ENCODE results near the gene ASB13.
"Not testable (repeated sequence)": the region's sequence is repeated elsewhere in the genome, so short reads cannot be mapped to it uniquely, and the experiment has no call there.

Gene ASB13

GRCh38 chr10:5622186-5622960 is 44.0 kb downstream of the ASB13 start:
- no peak for DNase-seq

DNA sequence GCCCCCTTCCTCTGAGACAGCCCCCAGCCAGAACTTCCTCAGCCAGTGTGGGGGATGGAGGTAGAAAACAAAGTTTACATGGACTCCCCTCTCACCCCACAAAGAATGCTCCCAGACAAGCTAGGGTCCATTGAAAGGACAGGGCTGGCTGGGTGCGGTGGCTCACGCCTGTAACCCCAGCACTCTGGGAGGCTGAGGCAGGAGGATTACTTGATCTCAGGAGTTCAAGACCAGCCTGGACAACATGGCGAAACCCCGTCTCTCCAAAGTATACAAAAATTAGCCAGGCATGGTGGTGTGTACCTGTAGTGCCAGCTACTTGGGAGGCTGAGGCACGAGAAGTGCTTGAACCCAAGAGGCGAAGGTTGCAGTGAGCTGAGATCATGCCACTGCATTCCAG is 45.0 kb downstream of the ASB13 start:
- DNase-seq: not testable (repeated sequence)

- DNase-seq: no peak
These were observed 45.4 kb downstream of the ASB13 start for GRCh38 chr10:5620966-5621365.

DNA sequence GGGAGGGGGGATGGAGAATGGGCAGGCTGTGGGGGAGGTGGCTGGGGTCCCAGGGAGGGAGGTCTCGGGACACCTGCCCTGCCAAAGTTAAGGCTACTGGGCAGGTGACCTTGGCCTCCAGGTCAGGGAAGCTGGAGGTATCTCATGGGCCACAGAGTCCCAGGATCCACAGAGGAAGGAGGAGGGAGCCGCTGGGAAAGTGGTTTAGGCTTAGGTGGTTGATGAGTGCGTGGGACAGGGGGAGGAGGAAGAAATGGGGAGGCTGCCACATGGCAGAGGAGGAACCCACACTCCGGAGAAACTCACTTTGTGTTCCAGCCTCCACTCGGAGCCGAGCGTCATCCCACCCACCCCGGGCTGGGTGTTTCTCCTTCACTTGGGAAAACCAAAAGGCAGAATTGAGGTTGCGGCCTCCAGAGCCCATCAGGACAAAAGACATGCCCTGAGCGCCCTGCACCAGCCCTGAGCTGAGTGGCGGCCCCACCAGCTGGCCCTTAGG is 46.1 kb downstream of the ASB13 start:
- no peak for DNase-seq

DNA sequence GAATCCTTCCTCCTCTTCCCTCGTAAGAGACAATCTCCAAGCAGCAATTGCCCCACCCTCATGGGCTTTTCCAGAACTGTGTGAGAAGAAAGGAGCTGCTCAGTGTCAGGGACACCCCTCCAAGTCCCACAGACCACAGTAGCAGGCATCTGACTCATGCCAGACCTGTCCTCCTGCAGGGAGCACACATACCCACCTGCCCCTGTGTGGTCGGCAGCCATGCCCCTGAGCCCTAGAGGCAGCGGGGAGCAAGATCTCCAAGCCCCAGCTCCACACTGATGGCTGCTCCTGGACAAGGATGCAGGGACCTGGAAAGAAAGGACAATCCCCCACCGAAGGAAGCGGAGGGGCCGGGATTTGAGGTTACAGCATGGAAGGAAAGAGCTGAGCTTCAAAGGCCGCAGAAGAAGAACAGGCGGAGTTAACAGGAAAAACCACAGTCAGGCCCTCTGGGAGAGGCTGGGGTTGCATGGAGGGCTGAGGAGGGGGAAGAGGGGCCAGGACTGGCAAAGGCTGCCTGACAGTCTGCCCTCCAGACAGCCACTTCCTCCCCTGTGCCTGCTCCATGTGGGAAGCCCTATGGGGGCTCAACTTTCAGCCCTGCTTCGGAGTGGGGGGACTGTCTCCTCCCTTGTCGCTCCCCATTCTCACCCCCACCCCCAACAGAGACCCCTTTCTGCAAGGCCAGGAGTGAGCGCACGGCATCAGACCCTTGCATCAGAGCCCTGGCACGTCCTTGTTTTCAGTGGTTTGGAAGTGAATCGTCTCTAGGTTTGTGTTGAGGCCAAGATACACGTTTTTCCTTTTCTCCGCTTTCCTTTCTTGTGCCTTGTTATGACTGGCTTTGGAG is 46.8 kb downstream of the ASB13 start:
- DNase-seq: no peak

GRCh38 chr10:5618829-5619228 is 47.6 kb downstream of the ASB13 start:
- DNase-seq: no peak

- DNase-seq: no peak
These were observed 48.4 kb downstream of the ASB13 start for GRCh38 chr10:5618042-5618441.

DNA sequence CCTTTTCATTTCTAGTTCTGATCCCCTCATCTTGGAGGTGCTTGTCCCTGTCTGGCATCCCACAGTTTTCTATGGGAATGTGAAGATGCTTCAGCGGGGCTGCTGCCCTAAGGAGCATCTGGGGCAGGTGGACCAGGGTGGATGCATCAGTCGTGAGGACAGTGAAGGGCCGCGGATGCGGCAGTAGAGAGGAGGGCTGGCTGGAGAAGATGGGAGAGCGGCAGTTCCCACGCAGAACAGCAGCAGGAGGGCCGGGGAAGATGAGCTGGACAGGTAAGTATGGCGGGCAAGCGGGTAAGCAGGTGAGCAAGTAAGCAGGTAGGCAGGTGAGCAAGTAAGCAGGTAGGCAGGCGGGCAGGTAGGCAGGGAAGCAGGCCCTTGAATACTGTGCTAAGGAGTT is 48.9 kb downstream of the ASB13 start:
- DNase-seq: no peak

- no peak for DNase-seq
These were observed 49.6 kb downstream of the ASB13 start for GRCh38 chr10:5616836-5617235.

DNA sequence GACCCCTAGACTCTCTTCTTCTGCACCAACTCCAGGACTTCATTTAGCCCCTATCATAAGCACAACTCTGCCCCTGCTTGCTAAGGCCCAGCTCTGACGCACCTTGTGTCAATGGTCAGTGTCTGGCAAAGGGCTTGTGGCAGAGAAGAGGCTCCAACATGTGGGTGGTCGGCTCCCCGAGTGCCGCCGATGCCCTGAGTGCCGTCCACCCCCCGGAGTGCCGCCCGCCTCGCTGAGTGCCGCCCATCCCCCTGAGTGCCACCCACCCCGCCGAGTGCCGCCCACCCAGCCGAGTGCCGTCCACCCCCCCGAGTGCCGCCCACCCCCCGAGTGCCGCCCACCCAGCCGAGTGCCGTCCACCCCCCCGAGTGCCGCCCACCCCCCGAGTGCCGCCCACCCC is 50.3 kb downstream of the ASB13 start:
- DNase-seq: no peak

- no peak for DNase-seq
These were observed 51.1 kb downstream of the ASB13 start for GRCh38 chr10:5615316-5615715.

- DNase-seq: no peak
These were observed 52.2 kb downstream of the ASB13 start for GRCh38 chr10:5614155-5614721.

GRCh38 chr10:5613481-5614154 is 52.8 kb downstream of the ASB13 start:
- DNase-seq: no peak

- DNase-seq: no peak
These were observed 54.3 kb downstream of the ASB13 start for GRCh38 chr10:5611899-5612680.

- DNase-seq: no peak
These were observed 56.3 kb downstream of the ASB13 start for GRCh38 chr10:5609952-5610616.

DNA sequence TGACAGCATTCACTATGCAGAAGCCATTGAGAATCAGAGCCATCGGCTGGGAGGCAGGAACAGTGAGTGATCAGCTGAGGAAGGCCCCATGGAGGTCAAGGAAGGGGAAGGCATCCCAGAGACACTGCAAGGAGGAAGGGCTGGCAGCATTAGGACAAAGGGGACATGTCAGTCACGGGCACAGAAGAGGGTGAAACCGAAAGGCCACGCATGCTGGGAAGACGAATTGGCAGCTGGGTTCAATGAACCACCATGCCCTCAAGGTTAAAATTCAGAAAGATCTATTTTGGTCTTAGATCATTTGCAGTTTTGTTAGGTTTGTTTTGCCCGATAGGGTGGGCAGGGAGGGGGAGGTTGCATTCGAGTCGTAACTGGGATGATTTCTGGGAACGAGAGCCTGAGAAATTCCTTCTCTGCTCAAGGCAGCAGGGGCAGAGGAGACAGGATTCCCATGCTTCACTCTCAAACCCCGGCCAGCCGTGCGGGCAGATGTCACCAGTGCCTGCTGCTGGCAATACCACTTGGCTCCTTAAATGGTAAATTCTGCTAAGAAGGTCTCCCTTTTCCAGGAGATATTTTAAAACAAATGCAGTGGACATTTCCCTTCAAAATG is 57.7 kb downstream of the ASB13 start:
- DNase-seq: no peak

DNA sequence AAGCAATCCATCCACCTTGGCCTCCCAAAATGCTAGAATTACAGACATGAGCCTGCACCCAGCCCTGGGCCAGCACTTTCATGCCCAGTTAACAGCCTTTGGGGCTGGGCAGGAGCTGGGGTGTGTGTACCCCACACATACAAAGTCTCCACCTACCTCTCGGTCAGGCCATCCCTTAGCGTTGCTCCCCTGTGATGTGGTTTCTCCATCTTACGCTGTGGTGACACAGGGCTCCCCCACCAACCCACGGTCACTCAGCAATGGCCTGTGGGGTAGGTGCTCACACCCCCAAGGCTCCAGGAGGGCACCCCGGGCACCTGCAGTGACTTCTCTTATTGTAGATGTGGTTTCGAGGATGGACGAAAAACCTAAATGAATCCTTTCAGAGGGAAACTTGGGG is 58.8 kb downstream of the ASB13 start:
- no peak for DNase-seq

- no peak for DNase-seq
These were observed 59.5 kb downstream of the ASB13 start for GRCh38 chr10:5606864-5607263.

DNA sequence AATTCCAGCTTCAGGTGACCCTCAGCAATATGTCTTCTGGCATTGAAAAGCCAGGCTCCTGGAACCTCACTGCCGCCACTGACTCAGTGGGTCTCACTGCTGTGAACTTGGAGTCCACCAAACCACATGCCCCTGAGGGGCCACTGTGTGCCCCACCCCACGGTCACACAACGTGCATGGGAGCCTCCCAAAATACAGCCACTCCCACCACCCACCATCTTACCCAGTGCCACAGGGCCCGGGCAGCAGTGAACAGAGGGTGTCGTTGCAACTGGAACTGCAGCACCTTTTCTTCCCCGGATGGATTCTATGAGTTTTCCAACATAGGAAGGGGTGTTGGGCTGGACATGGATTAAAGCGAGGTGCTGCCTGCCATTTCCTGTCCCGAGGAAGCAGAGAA is 60.1 kb downstream of the ASB13 start:
- no peak for DNase-seq

DNA sequence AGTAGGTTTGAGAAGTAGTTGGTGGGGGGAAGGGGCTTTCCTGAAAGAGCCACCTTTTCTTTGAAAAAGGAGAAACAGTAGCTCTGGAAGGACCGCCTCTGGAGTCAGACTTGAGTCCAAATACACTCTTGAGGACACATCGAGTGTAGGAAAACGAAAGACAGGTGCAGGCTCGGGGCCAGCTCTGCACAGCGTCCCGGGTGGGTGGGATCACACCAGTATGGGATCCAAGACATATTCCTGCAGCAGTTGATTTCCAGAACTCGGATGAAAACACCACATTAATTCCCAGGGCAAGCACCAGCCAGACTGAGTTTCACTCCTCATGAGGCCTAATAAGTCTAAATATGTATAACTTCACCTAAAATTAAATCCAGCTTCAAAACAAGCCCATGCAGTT is 61.4 kb downstream of the ASB13 start:
- no peak for DNase-seq

DNA sequence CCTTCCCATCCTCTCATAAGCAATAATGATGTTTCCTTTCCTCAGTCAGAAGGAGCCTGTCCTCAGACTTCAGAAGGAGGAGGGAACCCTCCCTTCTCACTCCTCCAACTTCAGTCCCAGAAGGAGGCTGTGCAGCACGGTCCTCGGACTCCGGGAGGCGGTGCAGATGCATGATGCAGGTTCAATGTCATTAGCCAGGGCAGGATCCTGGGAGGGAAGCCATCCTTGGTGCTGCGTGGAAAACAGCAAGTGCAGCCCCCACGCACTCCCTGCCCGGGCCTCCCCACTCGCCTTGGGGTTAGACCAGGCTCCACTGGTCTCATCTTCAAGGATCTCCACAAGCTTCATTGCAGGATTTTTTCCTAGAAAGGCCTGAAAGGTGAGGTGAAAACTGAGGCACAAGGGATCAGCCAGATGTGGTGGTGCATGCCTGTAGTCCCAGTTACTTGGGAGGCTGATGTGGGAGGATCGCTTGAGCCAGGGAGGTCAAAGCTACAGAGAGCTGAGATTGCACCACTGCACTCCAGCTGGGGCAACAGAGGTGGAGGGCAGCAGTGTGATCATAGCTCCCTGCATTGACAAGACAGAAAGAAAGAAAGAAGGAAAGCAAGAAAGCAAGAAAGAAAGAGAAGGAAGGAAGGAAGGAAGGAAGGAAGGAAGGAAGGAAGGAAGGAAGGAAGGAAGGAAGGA is 62.0 kb downstream of the ASB13 start:
- no peak for DNase-seq
